T-helper 1 cell treated with Interleukin-12 subunit alpha and Interleukin-12 subunit beta and Interleukin-4 antibody, amounts not matched to agents 30 μg/mL and 1 μg/mL, for 36 hours (primary cell): ENCODE results near the gene AMPD2.

Experiments used
- H3K27ac Mint-ChIP-seq: one replicate; pipeline ENCODE4 v1.8.0; 2021; ENCODE audit warnings: mild to moderate bottlenecking, mixed read lengths
- H3K27me3 Mint-ChIP-seq: one replicate; pipeline ENCODE4 v1.8.0; 2021; ENCODE audit warnings: low read depth, mixed read lengths
- H3K36me3 Mint-ChIP-seq: one replicate; pipeline ENCODE4 v1.8.0; 2021; ENCODE audit warnings: low read depth, mixed read lengths
- H3K4me1 Mint-ChIP-seq: one replicate; pipeline ENCODE4 v1.8.0; 2021; ENCODE audit warnings: low read depth, mixed read lengths
- H3K4me3 Mint-ChIP-seq: one replicate; pipeline ENCODE4 v1.8.0; 2021; ENCODE audit warnings: mild to moderate bottlenecking, moderate library complexity, mixed read lengths
- H3K9me3 Mint-ChIP-seq: one replicate; pipeline ENCODE4 v1.8.0; 2021; ENCODE audit warnings: mixed read lengths

AMPD2 gene

GRCh38 chr1:109631513-109632505 lies 12.2 kb downstream of the AMPD2 start:
- H3K36me3 Mint-ChIP-seq = peaks cover 18% of the 10 kb centered on the region
- no peak overlapping the region for H3K4me3 Mint-ChIP-seq
- H3K4me1 Mint-ChIP-seq = peaks cover 8% of the 10 kb centered on the region
- H3K27ac Mint-ChIP-seq = no peak overlapping the region
- no peaks in the 10 kb centered on the region for H3K9me3 Mint-ChIP-seq
- H3K27me3 Mint-ChIP-seq = no peaks in the 10 kb centered on the region

- Mint-ChIP-seq H3K27me3 (no peaks in the 10 kb centered on the region), H3K36me3 (peaks cover 10% of the 10 kb centered on the region), H3K4me1 (peaks cover 8% of the 10 kb centered on the region), H3K27ac (no peak overlapping the region), H3K4me3 (no peak overlapping the region), H3K9me3 (no peaks in the 10 kb centered on the region)
Observed at GRCh38 chr1:109632671-109633346, 13.2 kb downstream of the AMPD2 start.

GRCh38 chr1:109634292-109634691 lies 14.7 kb downstream of the AMPD2 start:
- no peak overlapping the region for H3K4me3 Mint-ChIP-seq

GRCh38 chr1:109634771-109635750 lies 15.4 kb downstream of the AMPD2 start:
- Mint-ChIP-seq H3K4me3 (no peak overlapping the region), H3K4me1 (peaks cover 10% of the 10 kb centered on the region), H3K27ac (no peak overlapping the region), H3K36me3 (peaks cover 2% of the 10 kb centered on the region), H3K27me3 (peaks cover 5% of the 10 kb centered on the region), H3K9me3 (no peaks in the 10 kb centered on the region)

More at GRCh38 chr1:109634292-109634691, 14.7 kb downstream of the AMPD2 start:
- no peak overlapping the region for H3K27ac Mint-ChIP-seq
- peaks cover 8% of the 10 kb centered on the region for H3K36me3 Mint-ChIP-seq
- H3K4me1 Mint-ChIP-seq = peaks cover 8% of the 10 kb centered on the region
- peaks cover 4% of the 10 kb centered on the region for H3K27me3 Mint-ChIP-seq
- no peaks in the 10 kb centered on the region for H3K9me3 Mint-ChIP-seq

GRCh38 chr1:109635862-109636200 lies 16.2 kb downstream of the AMPD2 start:
- no peak overlapping the region for H3K4me3 Mint-ChIP-seq
- H3K9me3 Mint-ChIP-seq = no peaks in the 10 kb centered on the region
- peaks cover 13% of the 10 kb centered on the region for H3K4me1 Mint-ChIP-seq
- peaks cover 2% of the 10 kb centered on the region for H3K36me3 Mint-ChIP-seq
- no peak overlapping the region for H3K27ac Mint-ChIP-seq
- H3K27me3 Mint-ChIP-seq = peaks cover 7% of the 10 kb centered on the region

GRCh38 chr1:109636201-109636952 lies 16.7 kb downstream of the AMPD2 start:
- no peak overlapping the region for H3K4me3 Mint-ChIP-seq
- H3K27me3 Mint-ChIP-seq = peaks cover 7% of the 10 kb centered on the region
- peaks cover 2% of the 10 kb centered on the region for H3K36me3 Mint-ChIP-seq
- peaks cover 13% of the 10 kb centered on the region for H3K4me1 Mint-ChIP-seq
- no peak overlapping the region for H3K27ac Mint-ChIP-seq
- no peaks in the 10 kb centered on the region for H3K9me3 Mint-ChIP-seq

GRCh38 chr1:109637446-109637845 lies 17.8 kb downstream of the AMPD2 start:
- peaks cover 13% of the 10 kb centered on the region for H3K4me1 Mint-ChIP-seq
- peaks cover 7% of the 10 kb centered on the region for H3K27me3 Mint-ChIP-seq
- no peaks in the 10 kb centered on the region for H3K36me3 Mint-ChIP-seq
- H3K9me3 Mint-ChIP-seq = no peaks in the 10 kb centered on the region
- no peak overlapping the region for H3K27ac Mint-ChIP-seq
- H3K4me3 Mint-ChIP-seq = no peak overlapping the region

GRCh38 chr1:109639063-109639840 lies 19.6 kb downstream of the AMPD2 start:
- Mint-ChIP-seq H3K4me3 (no peak overlapping the region), H3K27ac (no peak overlapping the region), H3K9me3 (no peaks in the 10 kb centered on the region), H3K36me3 (no peaks in the 10 kb centered on the region), H3K4me1 (peaks cover 19% of the 10 kb centered on the region), H3K27me3 (peaks cover 7% of the 10 kb centered on the region)

GRCh38 chr1:109639841-109640184 lies 20.2 kb downstream of the AMPD2 start:
- H3K36me3 Mint-ChIP-seq = no peaks in the 10 kb centered on the region
- H3K4me1 Mint-ChIP-seq = peaks cover 13% of the 10 kb centered on the region
- H3K4me3 Mint-ChIP-seq = no peak overlapping the region
- peaks cover 7% of the 10 kb centered on the region for H3K27me3 Mint-ChIP-seq
- H3K27ac Mint-ChIP-seq = no peak overlapping the region
- H3K9me3 Mint-ChIP-seq = no peaks in the 10 kb centered on the region

- Mint-ChIP-seq H3K27ac (no peak overlapping the region), H3K27me3 (peaks cover 7% of the 10 kb centered on the region), H3K4me3 (no peak overlapping the region), H3K4me1 (peaks cover 11% of the 10 kb centered on the region), H3K9me3 (no peaks in the 10 kb centered on the region), H3K36me3 (no peaks in the 10 kb centered on the region)
Observed at GRCh38 chr1:109640285-109640865, 20.7 kb downstream of the AMPD2 start.

- Mint-ChIP-seq H3K27me3 (peaks cover 10% of the 10 kb centered on the region), H3K4me1 (peaks cover 11% of the 10 kb centered on the region), H3K36me3 (no peaks in the 10 kb centered on the region)
Observed at GRCh38 chr1:109641078-109641740, 21.6 kb downstream of the AMPD2 start.

GRCh38 chr1:109641861-109642260 lies 22.2 kb downstream of the AMPD2 start:
- H3K36me3 Mint-ChIP-seq = no peaks in the 10 kb centered on the region
- no peak overlapping the region for H3K4me3 Mint-ChIP-seq
- peaks cover 11% of the 10 kb centered on the region for H3K27me3 Mint-ChIP-seq
- H3K4me1 Mint-ChIP-seq = peaks cover 11% of the 10 kb centered on the region
- H3K9me3 Mint-ChIP-seq = no peaks in the 10 kb centered on the region
- no peak overlapping the region for H3K27ac Mint-ChIP-seq

More at GRCh38 chr1:109641078-109641740, 21.6 kb downstream of the AMPD2 start:
- H3K4me3 Mint-ChIP-seq = no peak overlapping the region
- no peaks in the 10 kb centered on the region for H3K9me3 Mint-ChIP-seq
- no peak overlapping the region for H3K27ac Mint-ChIP-seq
